SIG-M5 (cell line): ENCODE results near the gene AMHR2.
A peak's percentile ranks its signal among the peaks of the same experiment; 100 is the strongest.
"Not testable (repeated sequence)": the region's sequence is repeated elsewhere in the genome, so short reads cannot be mapped to it uniquely, and the experiment has no call there.

Source experiments
- DNase-seq: peaks from one replicate; lab custom pipeline; 2025; lab: John Stamatoyannopoulos, UW

The AMHR2 gene

GRCh38 chr12:53414756-53415417 lies 8.8 kb upstream of the AMHR2 start:
- DNase-seq, result no peak

DNA sequence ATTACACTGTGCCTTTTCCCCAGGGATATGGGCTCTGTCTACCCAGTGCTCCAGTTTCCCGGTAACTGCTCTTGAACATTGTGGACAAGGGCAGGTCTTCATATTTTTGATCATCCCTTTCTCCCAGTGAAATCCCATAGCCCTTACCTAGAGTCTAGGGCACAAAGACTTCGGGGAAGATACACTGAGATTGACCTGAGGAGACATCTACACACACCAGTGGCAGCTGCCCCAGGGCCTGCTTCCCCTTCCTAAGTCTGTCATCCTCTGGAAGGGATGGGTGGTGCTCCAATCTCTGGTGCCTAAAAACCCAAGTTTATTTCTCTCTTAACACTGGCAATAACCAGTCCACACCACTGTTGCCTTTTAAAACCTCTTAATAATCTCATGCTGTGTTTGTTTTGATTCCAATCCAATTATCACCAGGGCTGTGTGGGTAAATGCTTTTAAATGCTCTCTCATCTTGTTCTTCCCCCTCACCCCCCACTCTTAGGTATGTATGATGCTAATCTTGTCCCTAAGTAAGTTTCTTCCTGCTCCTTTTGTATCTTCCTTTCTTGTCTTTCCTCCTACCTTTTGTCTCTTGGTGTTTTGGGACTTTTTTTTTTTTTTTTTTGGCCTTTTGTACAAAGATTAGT lies 7.8 kb upstream of the AMHR2 start:
- not testable (repeated sequence) for DNase-seq

DNA sequence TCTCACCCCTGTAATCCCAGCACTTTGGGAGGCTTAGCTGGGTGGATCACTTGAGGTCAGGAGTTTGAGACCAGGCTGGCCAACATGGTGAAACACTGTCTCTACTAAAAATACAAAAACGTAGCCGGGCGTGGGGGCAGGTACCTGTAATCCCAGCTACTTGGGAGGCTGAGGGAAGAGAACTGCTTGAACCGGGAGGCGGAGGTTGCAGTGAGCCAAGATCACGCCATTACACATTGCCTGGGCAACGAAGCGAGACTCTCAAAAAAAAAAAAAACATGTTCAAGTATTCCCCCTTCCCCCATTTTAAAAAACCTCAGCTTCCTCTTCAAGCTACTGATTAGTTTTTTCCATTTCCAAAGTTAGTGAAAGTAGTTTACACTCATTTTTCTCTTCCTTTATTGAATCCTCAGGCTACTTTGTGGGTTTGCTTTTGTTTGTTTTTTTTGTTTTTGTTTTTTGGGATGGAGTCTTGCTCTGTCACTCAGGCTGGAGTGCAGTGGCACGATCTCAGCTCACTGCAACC lies 6.3 kb upstream of the AMHR2 start:
- DNase-seq, result peak; percentile 69

DNA sequence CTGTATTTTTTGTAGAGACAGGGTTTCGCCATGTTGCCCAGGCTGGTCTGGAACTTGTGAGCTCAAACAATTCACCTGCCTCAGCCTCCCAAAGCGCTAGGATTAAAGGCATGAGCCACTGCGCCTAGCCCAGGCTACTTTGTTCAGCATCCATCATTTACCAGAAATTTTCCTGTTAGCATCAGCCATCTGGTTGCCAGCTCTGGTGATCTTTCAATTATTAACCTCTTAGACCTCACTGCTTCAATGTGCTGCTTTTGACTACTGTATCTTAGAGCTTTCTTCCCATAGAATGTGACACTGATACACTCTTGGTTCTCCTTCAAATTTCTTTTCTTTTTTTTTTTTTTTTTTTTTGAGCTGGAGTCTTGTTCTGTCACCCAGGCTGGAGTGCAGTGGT lies 5.4 kb upstream of the AMHR2 start:
- no peak for DNase-seq

DNA sequence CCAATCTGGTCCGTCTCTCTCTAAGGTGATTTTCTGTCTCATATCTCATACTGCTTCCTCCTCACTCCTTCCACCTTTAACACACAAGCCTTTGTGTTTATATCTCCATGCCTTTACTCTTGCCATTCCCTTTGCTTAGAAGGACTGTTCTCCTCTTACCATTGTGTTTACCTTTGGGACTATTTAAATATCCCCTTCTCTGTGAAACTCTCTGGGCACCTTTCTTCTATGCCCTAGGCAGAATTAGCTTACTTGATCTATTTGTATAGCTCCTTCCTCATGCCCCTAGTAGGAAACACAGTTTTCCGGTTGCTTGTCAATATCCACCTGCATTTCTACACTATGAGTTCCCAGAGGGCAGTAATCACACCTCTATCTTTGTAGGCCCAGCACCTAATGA lies 3.9 kb upstream of the AMHR2 start:
- no peak for DNase-seq

GRCh38 chr12:53422247-53422646 lies 1.4 kb upstream of the AMHR2 start:
- DNase-seq, result not testable (repeated sequence)

GRCh38 chr12:53424626-53425514 lies 1.2 kb downstream of the AMHR2 start:
- DNase-seq, result no peak

GRCh38 chr12:53425515-53426150 lies 2.0 kb downstream of the AMHR2 start:
- DNase-seq, result no peak

GRCh38 chr12:53427905-53428594 lies 4.4 kb downstream of the AMHR2 start:
- no peak for DNase-seq

GRCh38 chr12:53428741-53429140 lies 5.1 kb downstream of the AMHR2 start:
- no peak for DNase-seq

DNA sequence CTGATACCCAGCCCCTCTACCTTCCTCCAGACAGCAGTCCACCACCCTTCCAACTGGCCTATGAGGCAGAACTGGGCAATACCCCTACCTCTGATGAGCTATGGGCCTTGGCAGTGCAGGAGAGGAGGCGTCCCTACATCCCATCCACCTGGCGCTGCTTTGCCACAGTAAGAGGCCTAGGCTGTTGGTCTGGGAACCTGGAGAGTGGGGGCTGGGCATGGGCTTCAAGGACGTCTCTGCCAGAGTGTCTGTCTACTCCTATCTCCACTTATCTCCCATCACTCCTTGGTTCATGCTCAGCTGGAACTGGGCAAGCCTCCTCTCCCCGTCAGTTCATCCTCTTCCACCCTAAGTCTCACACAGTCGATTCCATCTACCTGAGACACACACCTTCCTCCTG lies 6.5 kb downstream of the AMHR2 start:
- DNase-seq, result no peak

DNA sequence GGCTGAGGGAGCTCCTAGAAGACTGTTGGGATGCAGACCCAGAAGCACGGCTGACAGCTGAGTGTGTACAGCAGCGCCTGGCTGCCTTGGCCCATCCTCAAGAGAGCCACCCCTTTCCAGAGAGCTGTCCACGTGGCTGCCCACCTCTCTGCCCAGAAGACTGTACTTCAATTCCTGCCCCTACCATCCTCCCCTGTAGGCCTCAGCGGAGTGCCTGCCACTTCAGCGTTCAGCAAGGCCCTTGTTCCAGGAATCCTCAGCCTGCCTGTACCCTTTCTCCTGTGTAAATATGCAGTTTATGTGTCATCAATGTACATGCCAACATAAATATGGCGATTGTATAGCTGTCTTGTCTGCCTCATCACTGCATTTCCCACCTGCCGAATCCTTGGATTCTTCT lies 7.5 kb downstream of the AMHR2 start:
- DNase-seq, result no peak

DNA sequence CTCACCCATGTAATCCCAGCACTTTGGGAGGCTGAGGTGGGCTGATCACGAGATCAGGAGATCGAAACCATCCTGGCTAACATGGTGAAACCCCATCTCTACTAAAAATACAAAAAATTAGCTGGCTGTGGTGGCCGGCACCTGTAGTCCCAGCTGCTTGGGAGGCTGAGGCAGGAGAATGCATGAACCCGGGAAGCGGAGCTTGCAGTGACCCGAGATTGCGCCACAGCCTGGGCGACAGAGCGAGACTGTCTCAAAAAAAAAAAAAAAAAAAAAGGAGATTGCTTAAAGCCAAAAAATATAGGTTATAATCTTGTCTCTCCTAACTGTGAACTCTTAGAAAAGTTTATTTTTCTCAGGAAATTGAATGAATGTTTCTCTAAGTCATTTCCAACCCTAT lies 11.7 kb downstream of the AMHR2 start:
- not testable (repeated sequence) for DNase-seq

GRCh38 chr12:53439582-53439981 lies 15.9 kb downstream of the AMHR2 start:
- DNase-seq, result not testable (repeated sequence)

GRCh38 chr12:53441040-53441833 lies 17.6 kb downstream of the AMHR2 start, which contains the start of gene PRR13:
TSS of gene PRR13 (plus strand) at chr12:53441734. CDS start at chr12:53442715, 981 bp downstream.
- peak; percentile 99 for DNase-seq

- no peak for DNase-seq
Measured at GRCh38 chr12:53443955-53444354, 20.3 kb downstream of the AMHR2 start.

- not testable (repeated sequence) for DNase-seq
Measured at GRCh38 chr12:53444593-53445325, 21.1 kb downstream of the AMHR2 start.

GRCh38 chr12:53450936-53451335 lies 27.3 kb downstream of the AMHR2 start:
- no peak for DNase-seq

GRCh38 chr12:53451661-53452158 lies 28.1 kb downstream of the AMHR2 start, which contains the start of gene PCBP2:
TSS of gene PCBP2 (plus strand) at chr12:53452102. CDS start at chr12:53454801, 2,699 bp downstream.
- DNase-seq, result peak; percentile 94
